ENCODE data around the gene CFAP46. TPM values are rescaled to one million over a fixed set of nuclear protein-coding genes. Genes with fewer than 3 reads are reported as not detected.
"Not testable (repeated sequence)": the region's sequence is repeated elsewhere in the genome, so short reads cannot be mapped to it uniquely, and the experiment has no call there.

Gene CFAP46
- total and polyA plus RNA-seq, 9 of the 15 experiments (the other 6 are each of a cell fraction or from before 2014, with no cell fraction given) = not detected

- TF ChIP-seq, protein P1, sequence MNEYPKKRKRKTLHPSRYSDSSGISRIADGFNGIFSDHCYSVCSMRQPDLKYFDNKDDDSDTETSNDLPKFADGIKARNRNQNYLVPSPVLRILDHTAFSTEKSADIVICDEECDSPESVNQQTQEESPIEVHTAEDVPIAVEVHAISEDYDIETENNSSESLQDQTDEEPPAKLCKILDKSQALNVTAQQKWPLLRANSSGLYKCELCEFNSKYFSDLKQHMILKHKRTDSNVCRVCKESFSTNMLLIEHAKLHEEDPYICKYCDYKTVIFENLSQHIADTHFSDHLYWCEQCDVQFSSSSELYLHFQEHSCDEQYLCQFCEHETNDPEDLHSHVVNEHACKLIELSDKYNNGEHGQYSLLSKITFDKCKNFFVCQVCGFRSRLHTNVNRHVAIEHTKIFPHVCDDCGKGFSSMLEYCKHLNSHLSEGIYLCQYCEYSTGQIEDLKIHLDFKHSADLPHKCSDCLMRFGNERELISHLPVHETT (CRISPR knock-in tag; conservative IDR thresholded peaks at IDR 0.05 in 1 of 2, IDR thresholded peaks at IDR 0.05 in 1 of 2) = no peak
- TF ChIP-seq MEIS2 (IDR thresholded peaks at IDR 0.05; ENCODE audit: partially characterized antibody) = no peak
- no peak for TF ChIP-seq EZH2 (IDR thresholded peaks at IDR 0.05; ENCODE audit: borderline replicate concordance, low read depth, low read length)
- TF ChIP-seq ZNF3 (CRISPR knock-in tag; IDR thresholded peaks at IDR 0.05) = no peak
- TF ChIP-seq RBM22 (IDR thresholded peaks at IDR 0.05; ENCODE audit: low read depth, low read length, poor library complexity, severe bottlenecking) = no peak
- no peak for TF ChIP-seq HCFC1 (IDR thresholded peaks at IDR 0.05; ENCODE audit: low read depth, low read length)
- TF ChIP-seq DEAF1 (CRISPR knock-in tag; IDR thresholded peaks at IDR 0.05) = no peak
- no peak for TF ChIP-seq MIER1 (IDR thresholded peaks at IDR 0.05; ENCODE audit: low read depth)
- no peak for TF ChIP-seq EGR1 (conservative IDR thresholded peaks at IDR 0.05)
These were observed 9.7 kb downstream of the CFAP46 start (continued) for GRCh38 chr10:132932461-132933307.

DNA sequence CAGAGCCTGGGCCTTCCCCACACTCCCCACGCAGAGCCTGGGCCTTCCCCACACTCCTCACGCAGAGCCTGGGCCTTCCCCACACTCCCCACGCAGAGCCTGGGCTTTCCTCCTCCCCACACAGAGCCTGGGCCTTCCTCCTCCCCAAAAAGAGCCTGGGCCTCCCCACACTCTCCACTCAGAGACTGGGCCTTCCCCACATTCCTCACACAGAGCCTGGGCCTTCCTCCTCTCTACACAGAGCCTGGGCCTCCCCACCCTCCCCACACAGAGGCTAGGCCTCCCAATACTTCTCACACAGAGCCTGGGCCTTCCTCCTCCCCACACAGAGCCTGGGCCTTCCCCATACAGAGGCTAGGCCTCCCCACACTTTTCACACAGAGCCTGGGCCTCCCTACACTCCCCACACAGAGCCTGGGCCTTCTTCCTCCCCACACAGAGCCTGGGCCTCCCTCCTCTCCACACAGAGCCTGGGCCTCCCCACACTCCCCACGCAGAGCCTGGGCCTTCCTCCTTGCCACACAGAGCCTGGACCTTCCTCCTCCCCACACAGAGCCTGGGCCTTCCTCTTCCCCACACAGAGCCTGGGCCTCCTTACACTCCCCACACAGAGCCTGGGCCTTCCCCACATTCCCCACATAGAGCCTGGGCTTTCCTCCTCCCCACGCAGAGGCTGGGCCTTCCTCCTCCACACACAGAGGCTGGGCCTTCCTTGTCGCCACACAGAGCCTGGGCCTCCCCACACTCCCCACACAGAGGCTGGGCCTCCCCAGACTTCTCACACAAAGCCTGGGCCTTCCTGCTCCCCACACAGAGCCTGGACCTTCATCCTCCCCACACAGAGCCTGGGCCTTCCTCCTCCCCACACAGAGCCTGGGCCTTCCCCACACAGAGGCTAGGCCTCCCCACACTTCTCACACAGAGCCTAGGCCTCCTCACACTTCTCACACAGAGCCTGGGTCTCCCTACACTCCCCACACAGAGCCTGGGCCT is 10.8 kb downstream of the CFAP46 start:
- H3K9ac ChIP-seq (ENCODE audit: insufficient read depth in 1 of 2, low read depth in 2 of 2, low read length in 2 of 2); H3K36me3 ChIP-seq (ENCODE audit: control insufficient read depth, insufficient read depth, low read length); H3K79me2 ChIP-seq (ENCODE audit: control insufficient read depth, insufficient read depth, low read length); in situ Hi-C loops (cut with MboI); DNase-seq (ENCODE audit: extremely low read depth in 1 of 4, low spot score in 3 of 4); H3K4me1 ChIP-seq (replicated peaks in 1 of 2; ENCODE audit: control insufficient read depth in 2 of 2, insufficient read depth in 2 of 2, low read length in 2 of 2); CTCF ChIA-PET (ENCODE audit: low intra/inter-chr PET ratio); BruUV-seq (replicated peaks); ATAC-seq; H3K4me3 ChIP-seq; H3K9me1 ChIP-seq (ENCODE audit: control insufficient read depth, insufficient read depth, low read length); H4K20me1 ChIP-seq (replicated peaks; ENCODE audit: control insufficient read depth, insufficient read depth, low read length); H3K27ac ChIP-seq (ENCODE audit: extremely low read depth, low read depth, low read length); intact Hi-C loops (cut with micrococcal nuclease); FAIRE-seq; H3K4me2 ChIP-seq (ENCODE audit: insufficient read depth, low read length); H3K9me3 ChIP-seq (replicated peaks; ENCODE audit: control insufficient read depth, insufficient read depth, low read depth, low read length); POLR2A ChIA-PET; H2AFZ ChIP-seq (ENCODE audit: low read depth, low read length): not testable (repeated sequence)
- no CpG with 5 or more reads among the region's 6 CpGs for WGBS (ENCODE audit: insufficient coverage, low coverage, missing lambda C conversion rate)
- H3K27me3 ChIP-seq (ENCODE audit: control insufficient read depth in 2 of 2, insufficient read depth in 2 of 2, low read length in 2 of 2) = peaks cover 5 to 42% of the 10 kb centered on the region in 2 experiments; a peak in 4 of 5 replicates
